HG03103 (cell line): ENCODE measurements around the gene LCTL.
"Not testable (repeated sequence)": the region's sequence is repeated elsewhere in the genome, so short reads cannot be mapped to it uniquely, and the experiment has no call there.

ENCODE experiments used
- ATAC-seq: cut with Tn5 transposase; IDR thresholded peaks from one replicate; pipeline ENCODE4 v1.9.1; 2021; ENCODE audit warnings: low read depth; ENCODE audit not compliant: unreplicated experiment

LCTL gene

GRCh38 chr15:66592505-66593218, 26.9 kb upstream of the LCTL start:
- ATAC-seq, result no peak

DNA sequence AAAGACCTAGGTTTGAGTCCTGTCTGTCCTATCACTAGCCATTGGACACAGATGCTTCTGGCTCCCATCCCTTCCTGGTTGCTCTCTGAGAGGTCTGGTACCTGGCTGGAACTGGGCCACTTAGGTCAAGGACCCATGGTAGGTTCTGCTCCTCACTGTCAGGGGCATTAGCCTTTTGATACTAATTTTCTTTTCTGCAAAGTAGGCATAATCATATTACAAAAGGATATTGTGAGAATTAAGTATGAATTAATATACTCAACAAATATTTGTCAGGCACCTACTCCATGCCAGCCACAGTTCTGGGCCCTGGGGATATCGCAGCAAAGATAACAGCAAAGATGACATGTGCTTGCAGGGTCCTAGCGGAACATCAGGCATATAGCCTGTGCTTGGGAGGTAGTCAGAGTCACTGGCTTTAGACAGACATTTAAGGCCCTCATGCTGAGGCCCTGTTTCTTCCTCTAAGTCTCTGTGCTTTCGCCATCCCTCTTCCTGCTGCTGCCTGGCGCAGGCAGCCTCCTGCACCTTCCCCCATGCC, 25.6 kb upstream of the LCTL start:
- ATAC-seq, result no peak

- no peak for ATAC-seq
Measured at GRCh38 chr15:66590435-66590834, 24.6 kb upstream of the LCTL start.

GRCh38 chr15:66589429-66589828, 23.6 kb upstream of the LCTL start:
- ATAC-seq, result not testable (repeated sequence)

DNA sequence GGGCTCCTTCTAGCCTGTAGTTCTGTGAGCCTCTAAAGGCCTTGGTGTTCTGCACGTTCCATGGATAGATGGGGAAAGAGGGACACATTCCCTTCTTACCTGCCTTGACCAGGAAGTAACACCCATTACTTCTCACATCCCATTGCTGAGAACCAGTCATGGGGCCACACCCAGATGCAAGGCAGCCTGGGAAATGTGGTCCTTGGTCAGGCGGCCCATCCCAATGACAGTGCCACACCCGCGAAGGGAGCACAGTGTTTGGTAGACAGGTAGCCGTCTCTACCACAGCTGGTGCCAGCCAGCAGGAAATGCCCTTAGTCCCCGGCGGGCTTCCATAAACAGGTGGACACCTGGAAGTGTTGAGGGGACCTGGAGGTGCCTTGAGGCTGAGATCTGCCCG, 23.2 kb upstream of the LCTL start:
- no peak for ATAC-seq

GRCh38 chr15:66588537-66588936, 22.7 kb upstream of the LCTL start:
- ATAC-seq, result no peak

DNA sequence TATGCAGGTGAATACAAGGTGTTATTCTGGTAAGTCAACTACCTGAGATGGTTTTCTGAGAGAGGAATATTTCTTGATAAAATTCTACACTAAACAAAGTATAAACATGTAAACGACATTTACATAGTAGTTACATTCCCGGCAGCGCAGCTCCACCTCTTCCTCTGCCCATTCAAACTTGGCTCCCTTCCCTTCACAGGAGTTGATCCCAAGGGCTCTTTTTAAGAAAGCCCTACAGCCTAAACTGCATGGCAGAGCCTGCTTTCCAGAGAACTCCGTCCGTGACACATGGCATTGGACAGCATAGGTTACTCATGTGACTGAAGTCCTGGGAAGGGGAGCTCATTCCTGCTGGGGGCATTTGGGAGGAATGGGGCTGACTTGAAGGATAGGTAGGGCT, 22.0 kb upstream of the LCTL start:
- no peak for ATAC-seq

DNA sequence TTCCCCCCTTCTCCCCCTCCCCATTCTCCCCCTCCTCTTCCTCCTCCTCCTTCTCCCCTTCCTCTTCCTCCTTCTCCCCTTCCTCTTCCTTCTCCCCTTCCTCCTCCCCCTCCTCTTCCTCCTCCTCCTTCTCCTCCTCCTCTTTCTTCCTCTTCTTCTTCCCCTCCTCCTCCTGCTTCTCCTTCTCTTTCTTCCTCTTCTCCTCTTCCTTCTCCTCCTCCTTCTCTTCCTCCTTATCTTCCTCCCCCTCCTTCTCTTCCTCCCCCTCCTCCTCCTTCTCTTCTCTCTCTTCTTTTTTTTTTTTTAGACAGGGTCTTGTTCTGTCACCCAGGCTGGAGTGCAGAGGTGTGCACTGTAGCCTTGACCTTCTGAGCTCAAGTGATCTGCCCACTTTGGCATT, 21.2 kb upstream of the LCTL start:
- no peak for ATAC-seq

DNA sequence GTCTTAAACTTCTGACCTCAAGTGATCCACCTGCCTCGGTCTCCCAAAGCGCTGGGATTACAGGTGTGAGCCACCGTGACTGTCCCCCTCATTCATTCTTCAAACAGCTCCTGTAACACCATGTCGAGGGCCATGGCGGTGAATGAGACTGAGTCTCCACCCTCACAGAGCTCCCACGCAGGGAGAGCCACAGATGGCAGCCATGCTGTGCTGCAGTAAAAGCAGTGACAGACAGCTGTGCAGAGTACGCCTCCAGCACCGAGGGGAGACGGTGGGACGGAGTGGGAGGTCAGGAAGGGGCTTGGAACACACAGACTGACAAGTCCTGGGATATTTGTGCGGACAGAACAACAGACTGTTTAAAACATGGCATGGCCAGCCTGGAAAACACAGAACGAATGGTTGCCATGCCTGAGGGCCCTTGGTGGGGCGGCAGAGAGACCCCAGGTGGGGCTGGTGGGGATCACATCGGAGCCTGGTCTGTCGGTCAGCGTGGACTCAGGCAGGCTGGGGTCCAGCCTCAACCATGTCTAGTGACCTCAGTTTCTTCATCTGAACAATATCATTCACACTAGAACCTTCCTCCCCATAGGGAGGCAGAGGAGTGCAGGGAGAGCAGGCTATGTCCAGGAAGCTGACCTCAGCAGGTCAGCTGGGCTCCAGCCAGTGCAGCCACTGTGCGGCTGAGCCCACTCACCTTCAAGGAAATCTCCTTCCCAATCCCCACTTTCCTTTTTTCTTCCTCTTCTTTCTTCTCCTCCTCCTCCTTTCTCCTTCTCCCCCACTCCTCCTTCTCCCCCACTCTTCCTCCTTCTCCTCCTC, 20.6 kb upstream of the LCTL start:
- no peak for ATAC-seq

DNA sequence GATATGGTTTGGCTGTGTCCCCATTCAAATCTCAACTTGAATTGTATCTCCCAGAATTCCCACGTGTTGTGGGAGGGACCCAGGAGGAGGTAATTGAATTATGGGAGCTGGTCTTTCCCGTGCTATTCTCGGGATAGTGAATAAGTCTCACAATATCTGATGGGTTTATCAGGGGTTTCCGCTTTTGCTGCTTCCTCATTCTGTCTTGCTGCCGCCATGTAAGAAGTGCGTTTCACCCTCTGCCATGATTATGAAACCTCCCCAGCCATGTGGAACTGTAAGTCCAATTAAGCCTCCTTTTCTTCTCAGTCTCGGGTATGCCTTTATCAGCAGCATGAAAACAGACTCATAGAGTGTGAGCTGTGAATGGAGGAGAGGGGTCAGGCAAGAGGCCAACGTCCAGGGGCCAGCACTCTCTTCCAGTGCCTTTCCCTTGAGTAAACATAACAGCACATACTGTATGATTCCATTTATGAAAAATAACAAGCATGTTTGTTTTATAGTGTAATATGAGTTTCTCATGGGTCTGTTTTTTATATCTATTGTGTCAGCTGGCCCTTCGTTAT, 16.3 kb upstream of the LCTL start:
- ATAC-seq, result no peak

DNA sequence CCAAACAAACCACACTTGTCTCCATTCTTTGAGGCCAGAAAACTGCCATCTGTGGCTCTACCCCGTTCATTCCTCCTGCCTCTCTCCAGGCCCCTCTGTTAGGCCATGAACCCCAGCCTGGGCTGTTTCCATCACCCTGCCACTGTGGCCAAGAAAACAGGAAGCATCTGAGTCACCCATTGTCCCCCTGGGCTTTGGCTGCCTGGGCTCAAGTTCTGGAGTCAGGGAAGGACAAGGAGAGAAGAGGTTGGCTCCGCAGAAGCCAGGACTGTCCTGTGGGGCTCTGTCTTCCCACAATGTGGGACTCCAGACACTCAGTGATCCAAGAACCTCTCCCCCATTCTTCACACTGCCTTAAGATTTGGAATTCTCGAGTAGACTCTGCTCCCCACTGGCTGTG, 14.8 kb upstream of the LCTL start:
- no peak for ATAC-seq

DNA sequence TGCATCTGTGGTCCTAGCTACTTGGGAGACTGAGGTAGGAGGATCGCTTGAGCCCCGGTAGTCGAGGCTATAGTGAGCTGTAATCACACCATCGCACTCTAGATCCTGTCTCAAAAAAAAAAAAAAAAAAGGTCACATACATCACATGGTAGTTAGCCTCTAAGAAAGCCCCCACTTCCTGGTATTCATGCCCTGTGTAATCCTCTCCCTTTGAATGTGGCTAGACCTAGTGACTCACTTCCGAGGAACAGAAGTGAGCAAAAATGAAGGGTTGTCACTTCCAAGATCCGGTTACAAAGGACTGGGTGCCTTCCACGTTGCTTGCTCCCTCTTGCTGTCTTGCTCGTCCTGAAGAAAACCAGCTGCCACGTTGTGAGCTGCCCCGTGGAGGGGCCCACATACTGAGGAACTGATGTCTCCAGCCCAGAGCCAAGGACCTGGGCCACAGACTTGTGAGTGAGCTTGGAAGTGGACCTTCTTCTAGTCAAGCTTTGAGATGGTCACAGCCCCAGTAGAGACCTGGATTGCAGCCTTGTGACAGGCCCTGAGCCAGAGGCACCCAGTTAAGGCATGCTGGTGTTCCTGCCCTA, 12.6 kb upstream of the LCTL start:
- no peak for ATAC-seq

GRCh38 chr15:66574596-66574950, 8.8 kb upstream of the LCTL start:
- no peak for ATAC-seq

DNA sequence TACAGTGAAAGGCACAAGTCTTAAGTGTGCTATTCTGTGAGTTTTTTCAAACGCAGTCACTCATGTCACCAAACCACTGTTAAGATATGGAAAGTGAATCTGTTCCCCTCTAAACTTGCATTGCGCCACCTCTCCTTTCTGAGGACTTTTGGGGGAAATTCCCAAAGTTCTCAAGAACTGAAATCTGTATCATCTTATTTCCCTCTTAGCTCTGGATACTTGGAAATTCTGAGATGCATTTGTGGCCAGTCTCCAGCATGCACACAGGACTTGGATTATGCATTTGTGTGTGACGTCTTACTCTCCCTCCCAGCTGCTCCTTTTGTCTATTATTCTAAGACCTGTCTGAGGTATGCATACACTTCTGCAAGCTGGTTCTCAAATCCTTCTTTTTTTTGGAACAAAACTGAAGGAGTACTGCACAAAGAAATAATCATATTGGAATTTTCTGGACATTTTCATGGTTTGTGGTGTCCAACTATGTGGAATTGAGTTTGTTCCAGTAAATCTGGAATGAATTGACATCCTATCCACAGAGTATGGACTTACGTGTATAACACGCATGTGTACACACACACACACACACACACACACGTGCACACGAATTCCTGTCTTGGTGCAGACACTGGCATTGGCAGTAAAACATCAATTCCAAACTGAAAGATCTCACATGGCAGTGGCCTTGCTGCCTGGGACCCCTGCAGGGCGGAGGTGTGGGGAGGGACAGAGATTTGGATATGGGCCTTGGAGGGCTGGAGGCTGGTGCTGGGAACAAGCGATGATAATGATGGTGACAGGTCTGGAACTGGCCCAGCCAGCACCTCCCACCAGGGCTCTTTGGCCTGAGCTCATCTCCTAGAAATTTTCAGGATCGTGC, 8.2 kb upstream of the LCTL start:
- ATAC-seq, result no peak

- ATAC-seq, result no peak
Measured at GRCh38 chr15:66573348-66573718, 7.5 kb upstream of the LCTL start.

GRCh38 chr15:66572146-66572545, 6.3 kb upstream of the LCTL start:
- no peak for ATAC-seq

GRCh38 chr15:66570842-66571478, 5.2 kb upstream of the LCTL start:
- no peak for ATAC-seq

DNA sequence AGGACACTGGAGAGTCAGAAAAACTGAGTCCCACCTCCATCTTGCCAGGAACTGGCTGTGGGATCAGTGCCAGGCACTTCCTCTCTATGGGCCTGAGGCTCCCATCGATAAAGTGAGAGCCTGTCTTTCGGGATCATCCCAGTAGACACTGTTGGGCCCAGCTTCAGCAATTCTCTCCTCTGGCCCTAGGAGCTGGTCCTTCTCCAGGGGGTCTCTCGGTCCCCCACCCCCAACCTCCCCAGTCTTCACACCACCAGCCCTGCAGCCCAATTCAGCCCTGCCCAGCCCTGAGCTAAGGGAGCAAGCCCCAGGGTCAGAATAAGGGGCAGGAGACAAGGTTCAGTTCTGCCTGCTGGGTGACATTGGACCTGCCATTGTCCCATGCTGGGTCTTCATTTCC, 4.5 kb upstream of the LCTL start:
- no peak for ATAC-seq

GRCh38 chr15:66569461-66570137, 3.8 kb upstream of the LCTL start:
- no peak for ATAC-seq
